Fibroblast of villous mesenchyme (primary cell): ENCODE measurements around the gene RASEF. TPM values are rescaled to one million over a fixed set of nuclear protein-coding genes. Genes with fewer than 3 reads are reported as not detected.

Experiments
- DNase-seq: peaks from one replicate; pipeline ENCODE4 v3.0.0-alpha.2; 2010; ENCODE audit warnings: low read depth
- H3K4me3 ChIP-seq: 2 replicates; pipeline ENCODE4 v1.5.1; 2011; ENCODE audit warnings: low read depth, mild to moderate bottlenecking, low read length
- CTCF ChIP-seq: IDR thresholded peaks from 2 replicates; pipeline ENCODE4 v1.5.1; 2012; ENCODE audit warnings: low read depth, mild to moderate bottlenecking, low read length; ENCODE audit not compliant: insufficient read depth
- total RNA-seq: library from RNA; depleted of rRNA; stranded (reverse); fragments of >200 nt; gene quantifications from 2 replicates; pipeline ENCODE4 v1.2.3, GENCODE V29; 2012

The RASEF gene
- total RNA-seq, 1 donor = 0.43 TPM

DNA sequence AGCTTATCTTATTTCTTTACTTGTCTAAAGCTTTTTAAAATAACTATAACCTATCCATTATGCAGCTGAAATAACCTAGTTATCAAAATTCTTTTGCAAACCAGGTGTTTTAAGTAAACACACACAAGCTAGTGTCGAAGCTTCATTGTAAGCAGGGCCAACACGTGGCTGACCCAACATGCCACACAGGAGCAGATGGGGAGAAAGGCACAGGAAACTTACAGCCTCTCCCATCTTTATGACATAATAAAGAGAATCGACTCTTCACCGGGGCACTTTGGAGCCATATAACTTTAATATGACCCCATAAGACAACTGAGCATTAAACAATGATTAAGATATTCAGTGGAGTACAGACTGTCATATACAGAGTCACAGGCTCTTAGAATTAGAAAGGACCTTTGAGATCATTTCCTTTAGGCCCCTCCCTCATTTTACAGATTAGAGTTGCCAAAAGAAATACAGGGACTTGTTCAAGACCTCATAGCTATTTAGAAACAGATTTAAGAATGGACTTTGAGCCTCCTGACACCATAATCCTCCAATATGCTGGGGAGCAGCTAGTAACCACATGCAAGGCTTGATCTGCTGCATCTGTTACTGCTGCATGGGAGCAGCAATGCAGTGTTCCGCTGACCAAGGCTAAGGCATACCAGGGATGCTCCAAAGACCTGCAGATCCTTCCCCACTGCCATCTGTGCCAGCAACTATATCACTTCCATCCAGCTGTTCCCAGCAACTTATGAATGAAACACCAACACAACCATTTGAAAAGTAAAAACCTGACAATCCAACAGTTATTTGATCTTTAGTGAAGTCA lies 75.4 kb downstream of the RASEF start:
- H3K4me3 ChIP-seq = no peak overlapping the region

GRCh38 chr9:82981552-82981951 lies 81.4 kb downstream of the RASEF start:
- TF ChIP-seq CTCF = no peak
- no peak for DNase-seq
- H3K4me3 ChIP-seq = no peak overlapping the region

More for the DNA sequence above, 75.4 kb downstream of the RASEF start:
- no peak for TF ChIP-seq CTCF
- peak; percentile 2 for DNase-seq

- no peak for TF ChIP-seq CTCF
These were observed 87.8 kb downstream of the RASEF start for GRCh38 chr9:82975176-82975575.

DNA sequence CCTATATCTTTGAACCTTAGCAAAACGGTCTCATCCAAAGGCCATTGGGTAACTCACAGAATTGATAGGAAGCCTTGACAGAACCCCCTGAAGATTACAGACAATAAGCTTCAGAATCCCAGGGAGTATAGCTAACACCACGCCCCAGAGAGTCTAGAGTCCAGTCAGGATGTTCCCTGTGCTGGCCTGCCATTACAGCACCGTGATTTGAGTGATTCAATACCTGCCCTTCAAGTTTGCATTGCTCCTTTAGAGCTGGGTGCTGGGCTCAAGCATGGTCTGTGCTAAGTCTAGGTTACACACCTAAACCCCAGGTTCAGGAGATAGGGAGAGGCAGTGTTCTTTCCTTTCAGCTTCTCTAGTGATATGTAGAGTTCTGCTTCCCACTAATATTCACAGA lies 90.5 kb downstream of the RASEF start:
- DNase-seq = no peak
- no peak overlapping the region for H3K4me3 ChIP-seq
- no peak for TF ChIP-seq CTCF

More at GRCh38 chr9:82975176-82975575, 87.8 kb downstream of the RASEF start:
- H3K4me3 ChIP-seq = no peak overlapping the region
- no peak for DNase-seq

DNA sequence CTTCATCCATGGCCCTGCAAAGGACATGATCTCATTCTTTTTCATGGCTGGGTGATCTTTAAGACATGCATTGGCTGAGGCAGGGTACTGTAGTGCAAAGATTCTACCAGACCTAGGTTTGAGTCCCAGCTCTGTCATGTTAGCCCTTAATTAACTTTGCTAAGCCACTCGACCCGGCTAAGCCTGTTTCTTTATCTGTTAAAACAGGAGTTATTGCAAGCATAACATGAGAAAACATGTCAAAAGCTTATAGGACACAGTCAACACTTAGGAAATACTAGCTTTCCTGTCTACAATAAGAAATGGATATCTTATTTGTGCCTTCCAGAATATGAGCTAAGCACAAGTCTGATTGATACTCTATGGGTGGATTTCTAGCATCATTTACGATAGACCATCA lies 92.6 kb downstream of the RASEF start:
- no peak for TF ChIP-seq CTCF
- no peak overlapping the region for H3K4me3 ChIP-seq
- no peak for DNase-seq

DNA sequence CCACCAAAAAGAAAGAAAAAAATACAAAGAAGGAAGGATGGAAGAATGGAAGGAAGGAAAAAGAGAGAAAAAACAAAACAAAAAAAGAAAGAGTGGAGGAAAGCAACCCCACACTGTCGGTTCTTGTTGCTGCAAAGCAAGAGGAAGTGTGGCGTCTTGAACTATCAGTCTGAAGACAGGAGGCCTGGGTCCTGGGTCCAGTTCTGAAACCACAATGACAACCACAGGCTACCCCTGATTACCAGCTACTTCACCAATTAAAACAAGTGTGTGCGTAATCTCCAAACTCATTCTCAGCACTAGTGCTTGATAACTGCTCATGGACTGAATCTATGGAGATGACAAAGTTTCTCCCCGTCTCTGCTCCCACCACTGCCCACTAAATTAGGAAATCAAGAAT lies 93.7 kb downstream of the RASEF start:
- H3K4me3 ChIP-seq = no peak overlapping the region
- no peak for DNase-seq
- no peak for TF ChIP-seq CTCF

DNA sequence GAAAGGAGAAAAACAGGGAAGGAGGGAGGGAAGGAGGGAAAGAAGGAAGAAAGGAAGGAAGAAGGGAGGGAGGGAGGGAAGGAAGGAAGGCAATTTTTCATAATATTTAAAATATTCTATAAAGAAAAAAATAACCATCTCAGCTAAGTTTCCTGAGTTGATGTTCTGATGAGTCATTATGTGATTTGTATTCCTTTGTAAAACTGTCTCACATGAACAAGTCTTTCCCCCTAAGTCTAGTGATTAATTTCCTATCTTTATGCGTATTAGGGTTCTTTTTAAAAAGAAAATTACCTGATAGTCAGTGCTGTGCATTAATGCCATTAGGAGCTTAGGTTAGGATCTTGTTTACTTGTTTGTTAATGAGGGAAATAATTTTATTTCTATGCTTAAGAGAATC lies 94.1 kb downstream of the RASEF start:
- no peak for DNase-seq
- TF ChIP-seq CTCF = no peak
- no peak overlapping the region for H3K4me3 ChIP-seq
